GM12878 (cell line): ENCODE measurements around the gene SLC38A8.

Experiments used
- EP300 ChIP-seq, 2 experiments: fragments of 150-350 bp in 1 of 2; IDR thresholded peaks; 2 replicates each; pipeline ENCODE4 v1.6.1; 2011 to 2012; ENCODE audit warnings: low read depth in 2 of 2, low read length in 2 of 2, borderline replicate concordance in 1 of 2, improper control_type of control experiment in 1 of 2, inconsistent platforms in 1 of 2; ENCODE audit not compliant: control insufficient read depth in 1 of 2
- NFIC ChIP-seq: IDR thresholded peaks from 2 replicates; pipeline ENCODE4 v1.6.1; 2012; ENCODE audit warnings: low read depth, mild to moderate bottlenecking, inconsistent platforms, low read length, moderate library complexity
- NR2C2 ChIP-seq: IDR thresholded peaks from 2 replicates; pipeline ENCODE4 v1.6.1; 2011; ENCODE audit warnings: borderline replicate concordance, low read depth; ENCODE audit not compliant: control insufficient read depth, insufficient read length
- RELB ChIP-seq: fragments of 450-650 bp; IDR thresholded peaks from 2 replicates; pipeline ENCODE4 v1.6.1; 2017; ENCODE audit warnings: low read depth, mild to moderate bottlenecking, moderate library complexity
- TF ChIP-seq, protein P1 (sequence below), 3 experiments: IDR thresholded peaks in 2 of 3; conservative IDR thresholded peaks in 1 of 3; 2 replicates each; pipeline ENCODE4 v1.5.1; 2011; ENCODE audit warnings: low read depth in 3 of 3, low read length in 3 of 3, mild to moderate bottlenecking in 3 of 3, control low read depth in 2 of 3, moderate library complexity in 2 of 3, inconsistent platforms in 1 of 3, mixed read lengths in 1 of 3; ENCODE audit not compliant: control insufficient read depth in 2 of 3, insufficient read depth in 1 of 3; ENCODE audit errors: extremely low read depth in 1 of 3
- TF ChIP-seq, protein P2 (sequence below): IDR thresholded peaks from 2 replicates; pipeline ENCODE4 v1.6.1; 2012; ENCODE audit warnings: mild to moderate bottlenecking, low read depth, low read length
- TF ChIP-seq, protein P3 (sequence below): IDR thresholded peaks from 2 replicates; pipeline ENCODE4 v1.6.1; 2011; ENCODE audit warnings: low read depth, low read length, improper control_type of control experiment, borderline replicate concordance
- TF ChIP-seq, protein P4 (sequence below): IDR thresholded peaks from 2 replicates; pipeline ENCODE4 v1.6.1; 2011; ENCODE audit warnings: low read depth, mild to moderate bottlenecking, low read length, moderate library complexity, borderline replicate concordance; ENCODE audit errors: extremely low read depth

GRCh38 chr16:83998091-83998490 is 44.5 kb downstream of the SLC38A8 start:
- TF ChIP-seq RELB (no peak), NFIC (no peak), NR2C2 (no peak), EP300 (IDR thresholded peaks at IDR 0.05; ENCODE audit: borderline replicate concordance in 1 of 2, control insufficient read depth in 1 of 2, low read depth in 2 of 2, low read length in 2 of 2) (no peak)
- TF ChIP-seq, protein P1, sequence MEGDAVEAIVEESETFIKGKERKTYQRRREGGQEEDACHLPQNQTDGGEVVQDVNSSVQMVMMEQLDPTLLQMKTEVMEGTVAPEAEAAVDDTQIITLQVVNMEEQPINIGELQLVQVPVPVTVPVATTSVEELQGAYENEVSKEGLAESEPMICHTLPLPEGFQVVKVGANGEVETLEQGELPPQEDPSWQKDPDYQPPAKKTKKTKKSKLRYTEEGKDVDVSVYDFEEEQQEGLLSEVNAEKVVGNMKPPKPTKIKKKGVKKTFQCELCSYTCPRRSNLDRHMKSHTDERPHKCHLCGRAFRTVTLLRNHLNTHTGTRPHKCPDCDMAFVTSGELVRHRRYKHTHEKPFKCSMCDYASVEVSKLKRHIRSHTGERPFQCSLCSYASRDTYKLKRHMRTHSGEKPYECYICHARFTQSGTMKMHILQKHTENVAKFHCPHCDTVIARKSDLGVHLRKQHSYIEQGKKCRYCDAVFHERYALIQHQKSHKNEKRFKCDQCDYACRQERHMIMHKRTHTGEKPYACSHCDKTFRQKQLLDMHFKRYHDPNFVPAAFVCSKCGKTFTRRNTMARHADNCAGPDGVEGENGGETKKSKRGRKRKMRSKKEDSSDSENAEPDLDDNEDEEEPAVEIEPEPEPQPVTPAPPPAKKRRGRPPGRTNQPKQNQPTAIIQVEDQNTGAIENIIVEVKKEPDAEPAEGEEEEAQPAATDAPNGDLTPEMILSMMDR (IDR thresholded peaks at IDR 0.05 in 2 of 3, conservative IDR thresholded peaks at IDR 0.05 in 1 of 3; ENCODE audit: control insufficient read depth in 2 of 3, extremely low read depth in 1 of 3, insufficient read depth in 1 of 3, low read depth in 3 of 3, low read length in 3 of 3), result no peak
- TF ChIP-seq, protein P2, sequence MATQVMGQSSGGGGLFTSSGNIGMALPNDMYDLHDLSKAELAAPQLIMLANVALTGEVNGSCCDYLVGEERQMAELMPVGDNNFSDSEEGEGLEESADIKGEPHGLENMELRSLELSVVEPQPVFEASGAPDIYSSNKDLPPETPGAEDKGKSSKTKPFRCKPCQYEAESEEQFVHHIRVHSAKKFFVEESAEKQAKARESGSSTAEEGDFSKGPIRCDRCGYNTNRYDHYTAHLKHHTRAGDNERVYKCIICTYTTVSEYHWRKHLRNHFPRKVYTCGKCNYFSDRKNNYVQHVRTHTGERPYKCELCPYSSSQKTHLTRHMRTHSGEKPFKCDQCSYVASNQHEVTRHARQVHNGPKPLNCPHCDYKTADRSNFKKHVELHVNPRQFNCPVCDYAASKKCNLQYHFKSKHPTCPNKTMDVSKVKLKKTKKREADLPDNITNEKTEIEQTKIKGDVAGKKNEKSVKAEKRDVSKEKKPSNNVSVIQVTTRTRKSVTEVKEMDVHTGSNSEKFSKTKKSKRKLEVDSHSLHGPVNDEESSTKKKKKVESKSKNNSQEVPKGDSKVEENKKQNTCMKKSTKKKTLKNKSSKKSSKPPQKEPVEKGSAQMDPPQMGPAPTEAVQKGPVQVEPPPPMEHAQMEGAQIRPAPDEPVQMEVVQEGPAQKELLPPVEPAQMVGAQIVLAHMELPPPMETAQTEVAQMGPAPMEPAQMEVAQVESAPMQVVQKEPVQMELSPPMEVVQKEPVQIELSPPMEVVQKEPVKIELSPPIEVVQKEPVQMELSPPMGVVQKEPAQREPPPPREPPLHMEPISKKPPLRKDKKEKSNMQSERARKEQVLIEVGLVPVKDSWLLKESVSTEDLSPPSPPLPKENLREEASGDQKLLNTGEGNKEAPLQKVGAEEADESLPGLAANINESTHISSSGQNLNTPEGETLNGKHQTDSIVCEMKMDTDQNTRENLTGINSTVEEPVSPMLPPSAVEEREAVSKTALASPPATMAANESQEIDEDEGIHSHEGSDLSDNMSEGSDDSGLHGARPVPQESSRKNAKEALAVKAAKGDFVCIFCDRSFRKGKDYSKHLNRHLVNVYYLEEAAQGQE, result no peak
- TF ChIP-seq, protein P3, sequence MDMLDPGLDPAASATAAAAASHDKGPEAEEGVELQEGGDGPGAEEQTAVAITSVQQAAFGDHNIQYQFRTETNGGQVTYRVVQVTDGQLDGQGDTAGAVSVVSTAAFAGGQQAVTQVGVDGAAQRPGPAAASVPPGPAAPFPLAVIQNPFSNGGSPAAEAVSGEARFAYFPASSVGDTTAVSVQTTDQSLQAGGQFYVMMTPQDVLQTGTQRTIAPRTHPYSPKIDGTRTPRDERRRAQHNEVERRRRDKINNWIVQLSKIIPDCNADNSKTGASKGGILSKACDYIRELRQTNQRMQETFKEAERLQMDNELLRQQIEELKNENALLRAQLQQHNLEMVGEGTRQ, result no peak
- TF ChIP-seq, protein P4, sequence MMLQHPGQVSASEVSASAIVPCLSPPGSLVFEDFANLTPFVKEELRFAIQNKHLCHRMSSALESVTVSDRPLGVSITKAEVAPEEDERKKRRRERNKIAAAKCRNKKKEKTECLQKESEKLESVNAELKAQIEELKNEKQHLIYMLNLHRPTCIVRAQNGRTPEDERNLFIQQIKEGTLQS, result no peak
